Measurements from ENCODE around the gene CEP104. TPM values are rescaled to one million over a fixed set of nuclear protein-coding genes. Genes with fewer than 3 reads are reported as not detected.

CEP104 gene
- total RNA-seq: 33.6 and 41.5 TPM in 2 replicates

DNA sequence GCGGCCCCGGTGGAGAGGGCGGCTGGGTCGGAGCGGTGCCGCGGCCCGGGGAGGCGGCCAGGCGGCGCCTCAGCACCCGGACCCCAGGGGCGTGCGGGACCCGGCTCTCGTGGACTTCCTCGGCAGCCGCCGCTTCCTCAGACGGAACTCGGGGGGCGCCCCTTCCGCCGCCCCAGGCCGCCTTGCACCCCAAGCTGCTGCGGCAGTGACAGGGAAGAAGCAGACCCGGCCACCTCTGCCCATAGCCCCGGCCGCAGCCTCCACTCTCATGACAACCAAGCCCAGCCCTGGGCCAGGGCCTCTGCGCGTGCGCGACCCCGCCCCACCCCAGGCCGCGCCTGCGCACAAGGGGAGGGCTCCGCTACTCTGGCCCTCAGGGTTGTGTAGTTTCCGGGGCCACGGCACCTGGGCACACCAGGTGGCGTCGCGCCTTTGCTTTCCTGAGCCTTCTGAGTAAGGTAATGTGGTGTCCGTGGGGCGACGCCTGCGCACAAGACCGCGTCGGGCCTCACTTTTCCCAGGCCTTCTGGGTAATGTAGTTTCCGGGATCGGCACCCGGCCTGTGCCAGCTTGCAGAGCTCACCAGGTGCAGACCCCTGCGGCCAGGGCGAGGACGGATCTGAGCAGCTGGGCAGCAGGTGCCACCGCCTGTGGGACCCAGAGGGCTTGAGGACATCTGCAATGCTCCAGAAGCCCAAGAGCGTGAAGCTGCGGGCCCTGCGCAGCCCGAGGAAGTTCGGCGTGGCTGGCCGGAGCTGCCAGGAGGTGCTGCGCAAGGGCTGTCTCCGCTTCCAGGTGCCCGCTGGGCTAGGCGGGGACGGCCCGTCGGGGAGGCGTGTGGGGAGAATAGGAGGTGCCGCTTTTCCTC is at the start of gene CEP104, which contains the start of gene DFFB:
TSS of gene CEP104 (minus strand) at position 289 of the 868 bp plus-strand sequence. CDS start 4,804 bp downstream, outside the sequence.
TSS of gene DFFB (plus strand) at position 554 of the 868 bp plus-strand sequence. CDS start at position 682, 128 bp downstream.

DNA sequence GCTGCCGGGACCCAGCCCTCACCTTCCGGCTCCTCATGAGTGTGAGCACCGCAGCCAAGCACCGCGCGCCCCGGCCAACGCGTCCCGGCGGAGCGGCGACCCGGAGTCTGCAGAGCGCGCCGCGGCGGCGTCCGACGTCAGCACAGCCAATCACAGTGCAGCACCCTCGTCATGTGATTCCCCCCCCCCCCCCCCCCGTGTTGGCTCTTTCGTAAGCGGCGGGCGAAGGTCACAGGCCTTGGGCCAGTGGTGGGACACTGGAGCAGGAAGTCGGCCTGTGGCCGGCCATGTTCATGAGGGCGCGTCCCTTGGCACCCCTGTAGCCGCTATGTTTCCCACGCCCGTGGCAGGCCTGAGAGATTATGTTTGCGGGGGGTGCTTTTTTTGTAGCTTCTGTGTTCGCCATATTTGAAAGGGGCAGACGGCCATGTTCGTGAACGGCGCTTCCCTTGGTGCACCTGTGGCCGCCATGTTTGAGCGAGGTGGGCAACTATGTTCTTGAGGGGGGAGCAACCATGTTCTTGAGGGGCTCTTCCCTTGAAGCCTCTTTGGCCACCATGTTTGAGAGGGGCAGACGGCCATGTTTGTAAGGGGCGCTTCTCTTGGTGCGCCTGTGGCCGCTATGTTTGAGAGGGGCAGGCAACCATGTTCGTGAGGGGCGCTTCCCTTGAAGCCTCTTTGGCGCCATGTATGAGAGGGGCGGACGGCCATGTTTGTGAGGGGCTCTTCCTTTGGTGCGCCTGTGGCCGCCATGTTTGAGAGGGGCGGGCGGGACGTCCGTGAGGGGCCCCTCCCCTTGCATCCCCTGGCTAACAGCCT is 43.3 kb upstream of the CEP104 start, which contains the start of gene C1orf174:
TSS of gene C1orf174 (minus strand) at position 123 of the 819 bp plus-strand sequence. CDS start at position 37, 86 bp downstream.

DNA sequence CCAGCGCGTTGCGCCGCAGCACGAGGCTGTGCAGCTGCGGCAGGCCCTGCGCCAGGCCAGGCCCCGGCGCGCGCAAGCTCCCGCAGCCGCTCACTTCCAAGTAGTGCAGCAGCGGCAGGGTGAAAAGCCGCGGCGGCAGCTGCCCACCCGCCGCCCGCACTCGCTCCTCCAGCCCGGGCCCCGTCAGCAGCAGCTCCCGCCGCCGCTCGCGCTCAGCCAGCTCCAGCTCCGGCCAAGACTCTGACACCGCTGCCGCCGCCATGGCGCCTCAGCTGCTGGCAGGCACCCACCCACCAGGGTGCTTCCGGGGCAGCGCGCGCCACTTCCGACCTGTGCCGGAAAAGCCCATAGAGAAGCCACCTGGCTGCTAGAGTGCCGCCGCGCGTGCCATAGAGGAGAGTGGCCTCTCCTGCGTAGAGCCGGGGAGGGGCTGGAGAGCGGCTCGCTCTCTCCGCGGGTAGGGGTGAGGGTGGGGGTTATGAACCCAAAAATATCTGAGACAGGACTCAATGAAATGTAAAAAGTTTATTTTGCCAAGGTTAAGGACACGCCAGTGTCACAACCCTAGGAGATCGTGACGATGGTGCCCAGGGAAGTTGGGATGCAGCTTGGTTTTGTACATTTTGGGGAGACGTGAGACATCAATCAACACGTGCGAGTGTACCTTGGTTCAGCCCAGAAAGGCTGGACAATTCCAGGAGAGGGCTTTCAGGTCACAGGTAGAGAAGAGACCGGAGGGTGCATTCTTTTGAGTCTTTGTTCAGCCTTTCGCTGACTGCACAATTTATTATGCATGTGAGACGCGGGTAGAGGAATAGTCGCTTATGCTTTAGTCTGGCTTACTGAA is 60.6 kb downstream of the CEP104 start, which contains the start of gene LRRC47:
TSS of gene LRRC47 (minus strand) at position 284 of the 847 bp plus-strand sequence. CDS start at position 262, 22 bp downstream.

DNA sequence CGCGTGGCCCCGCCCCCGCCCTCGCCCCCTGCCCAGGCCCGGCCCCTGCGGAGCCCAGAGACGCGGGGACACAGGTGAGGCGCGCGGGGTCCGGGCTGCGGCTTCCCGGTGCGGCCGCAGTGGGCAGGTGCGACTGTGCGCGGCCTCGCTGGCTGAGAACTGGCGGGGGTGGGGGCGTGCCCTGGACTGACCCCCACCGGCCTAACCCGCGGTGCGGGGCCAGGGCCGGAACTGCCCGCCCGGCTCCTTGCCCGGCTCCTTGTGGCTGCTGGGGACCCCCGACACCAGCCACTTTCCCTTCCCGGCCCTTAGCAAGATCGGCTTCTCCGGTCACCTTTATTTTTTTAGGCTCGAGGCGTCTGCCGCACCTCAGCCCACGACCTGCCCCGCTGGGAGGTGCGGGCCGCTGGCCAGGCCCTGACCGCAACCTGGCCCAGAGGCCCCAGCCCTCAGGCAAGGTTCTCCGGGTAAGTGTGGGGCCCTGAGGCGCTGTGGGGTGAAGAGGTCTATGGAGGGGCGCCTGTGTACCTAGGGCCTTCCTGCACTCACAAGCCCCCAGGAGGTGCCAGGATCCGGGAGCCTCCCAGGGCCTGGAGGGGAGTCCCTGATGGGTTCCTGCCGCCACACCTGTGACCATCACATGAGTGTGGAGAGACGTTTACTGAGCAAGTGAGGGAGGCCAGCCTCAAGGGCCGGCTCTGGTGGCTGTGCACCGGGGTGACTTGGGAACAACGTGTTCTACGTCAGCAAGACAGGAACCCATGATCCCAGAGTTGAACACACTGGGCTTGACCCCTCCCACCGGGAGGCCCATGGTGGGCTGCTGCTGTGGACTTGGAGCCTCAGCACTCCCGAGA is 84.1 kb downstream of the CEP104 start, which contains the start of gene SMIM1:
TSS of gene SMIM1 (plus strand) at position 35 of the 857 bp plus-strand sequence. CDS start 2,625 bp downstream, outside the sequence.

Small RNA genes lying within 50 kb of the gene (small RNA-seq; reads per million reads assigned to genes)
- not detected for gene RN7SL574P

Other genes starting within 250 kb of the CEP104 start
- 13.4 and 24.7 TPM in 2 replicates for gene MEGF6, start 245.7 kb downstream of the CEP104 start, total RNA-seq
- 31.2 and 31.9 TPM in 2 replicates for gene TPRG1L, start 232.2 kb downstream of the CEP104 start, total RNA-seq
- gene WRAP73, start 207.1 kb downstream of the CEP104 start, total RNA-seq: 15.6 and 17.7 TPM in 2 replicates
- 0.07 and 0.13 TPM in 2 replicates for gene TP73, start 204.7 kb downstream of the CEP104 start, total RNA-seq
- gene CCDC27, start 104.8 kb downstream of the CEP104 start, total RNA-seq: not detected in 2 replicates
- gene SMIM1, start 84.5 kb downstream of the CEP104 start, total RNA-seq: 0.66 and 1.7 TPM in 2 replicates
- 30.1 and 35.0 TPM in 2 replicates for gene LRRC47, start 60.7 kb downstream of the CEP104 start, total RNA-seq
- 8.1 and 12.3 TPM in 2 replicates for gene DFFB, start 265 bp upstream of the CEP104 start, total RNA-seq
- 34.7 and 38.2 TPM in 2 replicates for gene C1orf174, start 43.1 kb upstream of the CEP104 start, total RNA-seq